Measurements from ENCODE around the gene WRAP53.

WRAP53 gene

GRCh38 chr17:7729816-7730215 is 41.5 kb downstream of the WRAP53 start:
- POLR2A ChIA-PET: no interaction called here
- no peak for TF ChIP-seq CTCF (IDR thresholded peaks at IDR 0.05; ENCODE audit: insufficient read depth, low read length, missing control alignments)
- CTCF ChIA-PET: interaction anchor here (0.8 to 2.3 kb wide), 5 partner anchors 9 to 93 kb away, joined by 3 to 14 read pairs (median 3); partner anchors contain the start of gene DNAH2
- DNase-seq (ENCODE audit: low read depth, low spot score): no peak
- no peak overlapping the region for H3K4me3 ChIP-seq (ENCODE audit: low read depth, low read length)

GRCh38 chr17:7732981-7733539 is 44.8 kb downstream of the WRAP53 start:
- ChIA-PET POLR2A (no interaction called here), CTCF (no interaction called here)
- no peak for TF ChIP-seq CTCF (IDR thresholded peaks at IDR 0.05; ENCODE audit: insufficient read depth, low read length, missing control alignments)
- H3K4me3 ChIP-seq (ENCODE audit: low read depth, low read length): no peak overlapping the region
- no peak for DNase-seq (ENCODE audit: low read depth, low spot score)

GRCh38 chr17:7737601-7738000 is 49.3 kb downstream of the WRAP53 start:
- H3K4me3 ChIP-seq (ENCODE audit: low read depth, low read length): no peak overlapping the region
- ChIA-PET CTCF (interaction anchor here (1.2 to 1.4 kb wide), 2 partner anchors 46 to 148 kb away, joined by 3 to 4 read pairs; partner anchors contain the start of gene SOX15), POLR2A (no interaction called here)
- no peak for TF ChIP-seq CTCF (IDR thresholded peaks at IDR 0.05; ENCODE audit: insufficient read depth, low read length, missing control alignments)
- DNase-seq (ENCODE audit: low read depth, low spot score): no peak

- H3K4me3 ChIP-seq (ENCODE audit: low read depth, low read length): no peak overlapping the region
- no peak for TF ChIP-seq CTCF (IDR thresholded peaks at IDR 0.05; ENCODE audit: insufficient read depth, low read length, missing control alignments)
- ChIA-PET POLR2A (no interaction called here), CTCF (interaction anchor here (1.7 to 12.1 kb wide), 2 partner anchors 18 to 40 kb away, joined by 3 to 384 read pairs; no protein-coding TSS in a partner anchor)
- no peak for DNase-seq (ENCODE audit: low read depth, low spot score)
These were observed 51.5 kb downstream of the WRAP53 start for GRCh38 chr17:7739746-7740145.

GRCh38 chr17:7740481-7741001 is 52.3 kb downstream of the WRAP53 start:
- TF ChIP-seq CTCF (IDR thresholded peaks at IDR 0.05; ENCODE audit: insufficient read depth, low read length, missing control alignments): no peak
- H3K4me3 ChIP-seq (ENCODE audit: low read depth, low read length): no peak overlapping the region
- ChIA-PET POLR2A (no interaction called here), CTCF (interaction anchor here (0.8 to 12.1 kb wide), 4 partner anchors 9 to 301 kb away, joined by 3 to 384 read pairs (median 3); no protein-coding TSS in a partner anchor)
- no peak for DNase-seq (ENCODE audit: low read depth, low spot score)

GRCh38 chr17:7742729-7743128 is 54.5 kb downstream of the WRAP53 start:
- ChIA-PET CTCF (interaction anchor here (0.7 to 12.1 kb wide), 48 partner anchors 8 to 315 kb away, joined by 3 to 384 read pairs (median 6); partner anchors contain the start of genes ATP1B2, CYB5D1, DNAH2 and KDM6B), POLR2A (no interaction called here)
- TF ChIP-seq CTCF (IDR thresholded peaks at IDR 0.05; ENCODE audit: insufficient read depth, low read length, missing control alignments): no peak
- no peak overlapping the region for H3K4me3 ChIP-seq (ENCODE audit: low read depth, low read length)
- DNase-seq (ENCODE audit: low read depth, low spot score): no peak

Measured in AG04449 (cell line).